OCI-LY3 (cell line): ENCODE measurements around the gene ABCG4.

Source experiments
- CTCF ChIP-seq: fragments of 200-600, 300-600 bp; sonication (generic); IDR thresholded peaks from 2 replicates; pipeline ENCODE4 v1.5.1; 2014; ENCODE audit warnings: antibody characterized with exemption, low read length, low read depth
- EZH2phosphoT487 ChIP-seq: fragments of 200-600 bp; shearing (Covaris generic); IDR thresholded peaks from 2 replicates; pipeline ENCODE4 v1.6.1; 2018; ENCODE audit warnings: antibody characterized with exemption, mixed run types, low read depth

GRCh38 chr11:119180729-119181676 lies 32.2 kb downstream of the ABCG4 start:
- no peak for TF ChIP-seq CTCF
- TF ChIP-seq EZH2phosphoT487, result no peak
